ENCODE results near the gene DGKI.
A peak's percentile ranks its signal among the peaks of the same experiment; 100 is the strongest.

The DGKI gene

GRCh38 chr7:137787301-137787976 is 59.3 kb downstream of the DGKI start:
- DNase-seq: no peak

GRCh38 chr7:137778511-137778910 is 68.3 kb downstream of the DGKI start:
- no peak for DNase-seq

GRCh38 chr7:137774793-137775201 is 72.0 kb downstream of the DGKI start:
- DNase-seq: no peak

GRCh38 chr7:137772748-137773147 is 74.0 kb downstream of the DGKI start:
- DNase-seq: no peak

GRCh38 chr7:137772316-137772715 is 74.5 kb downstream of the DGKI start:
- DNase-seq: no peak

GRCh38 chr7:137771679-137772078 is 75.1 kb downstream of the DGKI start:
- no peak for DNase-seq

GRCh38 chr7:137771273-137771672 is 75.5 kb downstream of the DGKI start:
- no peak for DNase-seq

GRCh38 chr7:137768366-137768765 is 78.4 kb downstream of the DGKI start:
- no peak for DNase-seq

- DNase-seq: no peak
These were observed 84.4 kb downstream of the DGKI start for GRCh38 chr7:137762334-137762733.

GRCh38 chr7:137760111-137760510 is 86.7 kb downstream of the DGKI start:
- no peak for DNase-seq

- DNase-seq: no peak
These were observed 89.4 kb downstream of the DGKI start for GRCh38 chr7:137757146-137757925.

GRCh38 chr7:137755846-137756651 is 90.7 kb downstream of the DGKI start:
- DNase-seq: no peak

GRCh38 chr7:137755427-137755826 is 91.3 kb downstream of the DGKI start:
- no peak for DNase-seq

- DNase-seq: peak in 1 of 2 experiments; percentile 28
These were observed 92.6 kb downstream of the DGKI start for GRCh38 chr7:137753948-137754851.

GRCh38 chr7:137753575-137753947 is 93.2 kb downstream of the DGKI start:
- no peak for DNase-seq

GRCh38 chr7:137753067-137753466 is 93.7 kb downstream of the DGKI start:
- DNase-seq: no peak

- no peak for DNase-seq
These were observed 95.3 kb downstream of the DGKI start for GRCh38 chr7:137751361-137752009.

GRCh38 chr7:137747359-137748031 is 99.3 kb downstream of the DGKI start:
- DNase-seq: no peak

GRCh38 chr7:137743021-137743420 is 103.8 kb downstream of the DGKI start:
- no peak for DNase-seq

- DNase-seq: no peak
These were observed 104.7 kb downstream of the DGKI start for GRCh38 chr7:137742051-137742450.

GRCh38 chr7:137741443-137741842 is 105.3 kb downstream of the DGKI start:
- DNase-seq: no peak
